ENCODE results near the gene GALNT7. TPM values are rescaled to one million over a fixed set of nuclear protein-coding genes. Genes with fewer than 3 reads are reported as not detected.

GALNT7 gene
- polyA plus RNA-seq, 1 of the 3 experiments (the other 2 are of a cell fraction): 14.8 TPM

GRCh38 chr4:173189117-173189693 lies 20.6 kb downstream of the GALNT7 start (continued):
- no peak for TF ChIP-seq GATA2 (CRISPR knock-in tag; IDR thresholded peaks at IDR 0.05)
- TF ChIP-seq RAD21 (IDR thresholded peaks at IDR 0.05; ENCODE audit: low read length): no peak
- no peak for TF ChIP-seq MAX (IDR thresholded peaks at IDR 0.05; ENCODE audit: low read depth)
- no peak for TF ChIP-seq RXRA (IDR thresholded peaks at IDR 0.05; ENCODE audit: borderline replicate concordance, low read depth)
- TF ChIP-seq RFX5 (IDR thresholded peaks at IDR 0.05; ENCODE audit: low read length): no peak
- TF ChIP-seq FOXJ3 (CRISPR knock-in tag; IDR thresholded peaks at IDR 0.05): no peak
- no peak for TF ChIP-seq TEAD4 (IDR thresholded peaks at IDR 0.05; ENCODE audit: borderline replicate concordance, insufficient read depth)
- no peak for TF ChIP-seq SMC3 (IDR thresholded peaks at IDR 0.05; ENCODE audit: low read depth, low read length)
- no peak for TF ChIP-seq EZH2phosphoT487 (IDR thresholded peaks at IDR 0.05; ENCODE audit: borderline replicate concordance, low read depth)

- H3K36me3 ChIP-seq (replicated peaks in 1 of 2; ENCODE audit: control insufficient read depth in 1 of 2, insufficient read depth in 2 of 2, low read length in 1 of 2): peaks cover 0 to 2% of the 10 kb centered on the region in 2 experiments
- POLR2A ChIA-PET: no interaction called here
- no peak overlapping the region for H3K9ac ChIP-seq
- no peaks in the 10 kb centered on the region for H3K27me3 ChIP-seq (ENCODE audit: insufficient read depth)
- 55% methylated on average over 3 of the region's 3 CpGs for WGBS (ENCODE audit: low lambda C conversion rate)
- peaks cover 34% of the 10 kb centered on the region for H3K79me2 ChIP-seq (ENCODE audit: insufficient read depth)
- H3K27ac ChIP-seq (ENCODE audit: low read depth in 2 of 2, low read length in 1 of 2): peak overlapping the region in 1 of 2 experiments; percentile 59; a peak in 2 of 4 replicates
- H3K4me1 ChIP-seq (ENCODE audit: control insufficient read depth in 1 of 2, insufficient read depth in 2 of 2, low read depth in 1 of 2, low read length in 1 of 2): peaks cover 0 to 16% of the 10 kb centered on the region in 2 experiments; a peak in 2 of 4 replicates
- TF ChIP-seq IRF3 (IDR thresholded peaks at IDR 0.05; ENCODE audit: low read depth, low read length) (no peak), MEF2A (IDR thresholded peaks at IDR 0.05; ENCODE audit: borderline replicate concordance, low read depth) (no peak), FOSL2 (IDR thresholded peaks at IDR 0.05; ENCODE audit: borderline replicate concordance, low read depth) (no peak), POLR2AphosphoS5 (IDR thresholded peaks at IDR 0.05; ENCODE audit: low read depth, low read length) (no peak), FOXM1 (IDR thresholded peaks at IDR 0.05; ENCODE audit: low read depth) (no peak), RAD21 (IDR thresholded peaks at IDR 0.05; ENCODE audit: low read length) (no peak), FOXJ3 (CRISPR knock-in tag; IDR thresholded peaks at IDR 0.05) (no peak), CHD2 (IDR thresholded peaks at IDR 0.05; ENCODE audit: low read length, partially characterized antibody) (no peak), SMC3 (IDR thresholded peaks at IDR 0.05; ENCODE audit: low read depth, low read length) (no peak), ELF1 (IDR thresholded peaks at IDR 0.05) (no peak)
- H2AFZ ChIP-seq (ENCODE audit: low read depth): no peak overlapping the region
- DNase-seq: no peak
- H3K9me2 ChIP-seq: no peaks in the 10 kb centered on the region; the same call in 1 of the 2 replicates
- no peak overlapping the region for H3K4me3 ChIP-seq (ENCODE audit: low read depth in 2 of 2, low read length in 1 of 2)
- CTCF ChIA-PET: no interaction called here
- no peaks in the 10 kb centered on the region for H3K9me3 ChIP-seq
- peak overlapping the region; percentile 23; the same call in 1 of the 2 replicates for H3K4me2 ChIP-seq
- H3F3A ChIP-seq (replicated peaks; ENCODE audit: insufficient read depth): peaks cover 9% of the 10 kb centered on the region
- H4K20me1 ChIP-seq (ENCODE audit: insufficient read depth): no peaks in the 10 kb centered on the region
These were observed 23.0 kb downstream of the GALNT7 start for GRCh38 chr4:173191623-173192041.
